ENCODE data around the gene CUBN. TPM values are rescaled to one million over a fixed set of nuclear protein-coding genes. Genes with fewer than 3 reads are reported as not detected.
A peak's percentile ranks its signal among the peaks of the same experiment; 100 is the strongest.

CUBN gene
- total RNA-seq, 2 donors from 2014 or later: 0.75 to 1.3 TPM

DNA sequence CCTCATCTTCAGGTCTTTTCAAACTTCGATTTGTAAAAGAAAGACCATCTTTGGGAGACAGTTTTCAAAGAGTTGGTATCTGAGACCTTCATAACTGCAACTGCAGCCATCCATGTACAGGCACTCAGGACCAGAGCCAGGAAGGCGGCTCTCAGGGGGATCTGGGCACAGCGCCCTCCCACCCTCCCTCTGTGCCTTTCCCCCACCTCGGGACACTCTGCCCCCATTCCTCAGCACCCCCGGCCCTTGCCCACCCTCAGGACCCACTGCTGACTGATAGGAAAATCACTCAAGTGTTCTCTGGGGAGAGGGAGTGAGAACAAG, 143.6 kb downstream of the CUBN start:
- H3K4me1 Mint-ChIP-seq: peaks cover 10% of the 10 kb centered on the region
- no peak for DNase-seq
- no peak overlapping the region for H3K4me3 Mint-ChIP-seq

DNA sequence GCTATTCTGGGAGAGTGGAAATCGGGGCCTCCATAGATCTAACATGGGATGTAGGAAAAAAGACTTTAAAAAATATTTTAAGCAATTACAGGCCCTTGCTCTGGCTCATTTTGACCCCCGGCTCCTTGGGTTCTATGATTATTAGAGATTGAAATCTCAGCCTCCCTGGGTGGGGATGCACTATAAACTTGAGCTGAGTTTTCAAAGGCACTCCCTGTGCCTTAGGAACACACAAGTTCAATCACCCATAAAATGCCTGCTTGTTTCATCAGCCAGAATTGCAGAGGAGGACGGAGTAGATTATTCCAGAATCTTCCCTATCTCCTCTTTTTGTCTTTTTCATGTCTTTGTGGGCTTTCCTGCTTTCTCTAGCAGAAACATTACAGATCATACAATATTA, 145.4 kb downstream of the CUBN start:
- Mint-ChIP-seq H3K4me3 (no peak overlapping the region), H3K27me3 (ENCODE audit: insufficient read depth) (no peaks in the 10 kb centered on the region), H3K27ac (no peak overlapping the region), H3K36me3 (ENCODE audit: low read depth) (no peaks in the 10 kb centered on the region), H3K4me1 (peaks cover 10% of the 10 kb centered on the region), H3K9me3 (peaks cover 2% of the 10 kb centered on the region)
- TF ChIP-seq, protein P1, sequence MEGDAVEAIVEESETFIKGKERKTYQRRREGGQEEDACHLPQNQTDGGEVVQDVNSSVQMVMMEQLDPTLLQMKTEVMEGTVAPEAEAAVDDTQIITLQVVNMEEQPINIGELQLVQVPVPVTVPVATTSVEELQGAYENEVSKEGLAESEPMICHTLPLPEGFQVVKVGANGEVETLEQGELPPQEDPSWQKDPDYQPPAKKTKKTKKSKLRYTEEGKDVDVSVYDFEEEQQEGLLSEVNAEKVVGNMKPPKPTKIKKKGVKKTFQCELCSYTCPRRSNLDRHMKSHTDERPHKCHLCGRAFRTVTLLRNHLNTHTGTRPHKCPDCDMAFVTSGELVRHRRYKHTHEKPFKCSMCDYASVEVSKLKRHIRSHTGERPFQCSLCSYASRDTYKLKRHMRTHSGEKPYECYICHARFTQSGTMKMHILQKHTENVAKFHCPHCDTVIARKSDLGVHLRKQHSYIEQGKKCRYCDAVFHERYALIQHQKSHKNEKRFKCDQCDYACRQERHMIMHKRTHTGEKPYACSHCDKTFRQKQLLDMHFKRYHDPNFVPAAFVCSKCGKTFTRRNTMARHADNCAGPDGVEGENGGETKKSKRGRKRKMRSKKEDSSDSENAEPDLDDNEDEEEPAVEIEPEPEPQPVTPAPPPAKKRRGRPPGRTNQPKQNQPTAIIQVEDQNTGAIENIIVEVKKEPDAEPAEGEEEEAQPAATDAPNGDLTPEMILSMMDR (conservative IDR thresholded peaks at IDR 0.05): no peak
- H3K27ac ChIP-seq (ENCODE audit: low read depth, low read length): no peak overlapping the region
- no peak overlapping the region for H3K9ac ChIP-seq (ENCODE audit: extremely low read depth, low read length, poor library complexity, severe bottlenecking)
- H3K27me3 ChIP-seq (ENCODE audit: control insufficient read depth, insufficient read depth, low read length, poor library complexity, severe bottlenecking): no peaks in the 10 kb centered on the region
- no peaks in the 10 kb centered on the region for H3K36me3 ChIP-seq (ENCODE audit: control insufficient read depth, insufficient read depth, low read length)
- no peaks in the 10 kb centered on the region for H3K9me3 ChIP-seq (ENCODE audit: control insufficient read depth, low read length)
- 81 to 100% methylated on average over 2 to 3 of the region's 3 CpGs for WGBS, 2 experiments (ENCODE audit: insufficient coverage in 1 of 2, insufficient read length in 1 of 2)
- DNase-seq: no peak
- H3K4me3 ChIP-seq (ENCODE audit: low read length): no peak overlapping the region
- no peaks in the 10 kb centered on the region for H3K4me1 ChIP-seq (ENCODE audit: control insufficient read depth, insufficient read depth, low read length)

More for the DNA sequence above, 143.6 kb downstream of the CUBN start:
- no peak overlapping the region for H3K4me3 ChIP-seq (ENCODE audit: low read length)
- no peak overlapping the region for H3K9ac ChIP-seq (ENCODE audit: extremely low read depth, low read length, poor library complexity, severe bottlenecking)
- Mint-ChIP-seq H3K27ac (no peak overlapping the region), H3K9me3 (peaks cover 3% of the 10 kb centered on the region), H3K27me3 (ENCODE audit: insufficient read depth) (no peaks in the 10 kb centered on the region), H3K36me3 (ENCODE audit: low read depth) (no peaks in the 10 kb centered on the region)
- TF ChIP-seq, protein P1 (conservative IDR thresholded peaks at IDR 0.05): no peak
- H3K27ac ChIP-seq (ENCODE audit: low read depth, low read length): peak overlapping the region; percentile 98
- H3K4me1 ChIP-seq (ENCODE audit: control insufficient read depth, insufficient read depth, low read length): no peaks in the 10 kb centered on the region
- H3K27me3 ChIP-seq (ENCODE audit: control insufficient read depth, insufficient read depth, low read length, poor library complexity, severe bottlenecking): no peaks in the 10 kb centered on the region
- H3K9me3 ChIP-seq (ENCODE audit: control insufficient read depth, low read length): no peaks in the 10 kb centered on the region
- WGBS, 2 experiments (ENCODE audit: insufficient coverage in 1 of 2, insufficient read length in 1 of 2): 84 to 100% methylated on average over 1 to 5 of the region's 5 CpGs
- no peaks in the 10 kb centered on the region for H3K36me3 ChIP-seq (ENCODE audit: control insufficient read depth, insufficient read depth, low read length)

DNA sequence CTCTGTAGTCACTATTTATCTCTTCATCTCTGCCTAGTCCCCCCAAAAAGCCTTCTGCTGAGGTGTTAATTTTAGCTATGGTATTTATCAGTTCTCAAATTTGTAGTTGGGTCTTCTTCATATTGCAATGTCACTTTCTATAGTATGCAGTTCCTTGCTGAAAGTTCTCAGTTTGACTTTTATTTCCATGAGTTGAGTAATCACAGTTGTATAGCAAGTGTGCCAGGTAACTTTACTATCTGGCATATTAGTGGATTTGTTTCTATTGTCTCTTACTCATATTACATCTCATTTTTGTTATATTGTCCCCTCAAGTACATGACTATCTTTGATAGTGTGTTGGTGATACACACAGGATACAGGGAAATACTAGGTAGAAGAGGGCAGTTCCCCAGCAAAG, 152.8 kb downstream of the CUBN start:
- Histone ChIP-seq H3K4me3 (ENCODE audit: low read length) (no peak overlapping the region), H3K27ac (ENCODE audit: low read depth, low read length) (no peak overlapping the region), H3K36me3 (ENCODE audit: control insufficient read depth, insufficient read depth, low read length) (no peaks in the 10 kb centered on the region), H3K27me3 (ENCODE audit: control insufficient read depth, insufficient read depth, low read length, poor library complexity, severe bottlenecking) (no peaks in the 10 kb centered on the region), H3K4me1 (ENCODE audit: control insufficient read depth, insufficient read depth, low read length) (no peaks in the 10 kb centered on the region), H3K9ac (ENCODE audit: extremely low read depth, low read length, poor library complexity, severe bottlenecking) (no peak overlapping the region), H3K9me3 (ENCODE audit: control insufficient read depth, low read length) (no peaks in the 10 kb centered on the region)
- Mint-ChIP-seq H3K27ac (no peak overlapping the region), H3K9me3 (peaks cover 15% of the 10 kb centered on the region), H3K4me3 (no peak overlapping the region), H3K27me3 (ENCODE audit: insufficient read depth) (peaks cover 2% of the 10 kb centered on the region), H3K36me3 (ENCODE audit: low read depth) (no peaks in the 10 kb centered on the region), H3K4me1 (no peaks in the 10 kb centered on the region)
- TF ChIP-seq, protein P1 (conservative IDR thresholded peaks at IDR 0.05): no peak
- DNase-seq: no peak

Data from endodermal cell (in vitro differentiated cells).